ENCODE results near the gene NUMBL. TPM values are rescaled to one million over a fixed set of nuclear protein-coding genes. Genes with fewer than 3 reads are reported as not detected.

NUMBL gene
- total RNA-seq, 1 experiment from 2014 or later, result 14.5 TPM

DNA sequence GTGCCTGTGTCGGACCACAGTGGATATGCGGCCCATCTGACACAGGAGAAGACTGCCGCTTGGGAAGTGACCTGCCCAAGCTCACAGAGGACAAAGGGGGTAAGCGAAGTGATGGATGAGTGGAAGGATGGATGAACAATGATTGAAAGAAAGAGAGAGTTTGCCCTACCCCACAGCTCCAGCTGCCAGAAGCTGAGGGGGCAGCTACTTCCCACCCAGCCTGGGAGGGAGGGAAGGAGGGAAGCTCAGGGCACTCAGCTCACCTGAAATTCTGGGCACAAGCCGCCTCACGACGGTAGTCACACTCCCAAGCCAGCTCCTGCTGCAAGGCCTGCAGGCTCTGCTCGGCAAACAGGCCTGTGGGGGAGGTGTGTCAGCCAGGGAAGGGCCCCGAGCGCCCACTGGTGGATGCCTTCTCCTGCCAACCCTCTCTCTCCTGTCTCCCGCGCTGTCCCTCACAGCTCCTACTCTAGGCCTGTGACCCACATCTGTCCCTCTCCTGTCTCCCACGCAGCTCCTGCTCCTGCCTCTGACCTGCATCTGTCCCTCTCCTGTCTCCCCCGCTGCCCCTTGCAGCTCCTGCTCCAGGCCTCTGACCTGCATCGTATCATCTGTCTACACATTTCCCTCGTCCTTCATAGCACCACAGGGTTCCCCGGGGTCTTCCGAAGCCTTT lies 12.0 kb upstream of the NUMBL start:
- intact Hi-C loops (cut with micrococcal nuclease), result no loop called here
- POLR2A ChIA-PET (ENCODE audit: unreplicated experiment), result no interaction called here
- Histone ChIP-seq H3K4me1 (ENCODE audit: insufficient read depth, low read length) (no peaks in the 10 kb centered on the region), H3K36me3 (ENCODE audit: low read depth, low read length) (no peaks in the 10 kb centered on the region), H3F3A (ENCODE audit: low read length, unreplicated experiment) (no peaks in the 10 kb centered on the region), H3K27me3 (ENCODE audit: low read length) (no peaks in the 10 kb centered on the region), H3K4me2 (ENCODE audit: low read length) (no peak overlapping the region), H3K9me3 (ENCODE audit: low read length) (no peaks in the 10 kb centered on the region), H3K4me3 (ENCODE audit: low read length) (no peak overlapping the region), H3K27ac (ENCODE audit: low read length) (no peak overlapping the region), H3K9me2 (replicated peaks; ENCODE audit: low read length) (no peaks in the 10 kb centered on the region), H3K9ac (ENCODE audit: low read length) (no peak overlapping the region), H2AFZ (ENCODE audit: low read length) (no peak overlapping the region), H3K79me2 (ENCODE audit: low read length) (no peaks in the 10 kb centered on the region), H4K20me1 (ENCODE audit: low read length) (no peaks in the 10 kb centered on the region)
- no peak; the same call in 1 of the 2 replicates for ATAC-seq
- BruUV-seq (replicated peaks), result no TSS peak
- TF ChIP-seq, protein P1, sequence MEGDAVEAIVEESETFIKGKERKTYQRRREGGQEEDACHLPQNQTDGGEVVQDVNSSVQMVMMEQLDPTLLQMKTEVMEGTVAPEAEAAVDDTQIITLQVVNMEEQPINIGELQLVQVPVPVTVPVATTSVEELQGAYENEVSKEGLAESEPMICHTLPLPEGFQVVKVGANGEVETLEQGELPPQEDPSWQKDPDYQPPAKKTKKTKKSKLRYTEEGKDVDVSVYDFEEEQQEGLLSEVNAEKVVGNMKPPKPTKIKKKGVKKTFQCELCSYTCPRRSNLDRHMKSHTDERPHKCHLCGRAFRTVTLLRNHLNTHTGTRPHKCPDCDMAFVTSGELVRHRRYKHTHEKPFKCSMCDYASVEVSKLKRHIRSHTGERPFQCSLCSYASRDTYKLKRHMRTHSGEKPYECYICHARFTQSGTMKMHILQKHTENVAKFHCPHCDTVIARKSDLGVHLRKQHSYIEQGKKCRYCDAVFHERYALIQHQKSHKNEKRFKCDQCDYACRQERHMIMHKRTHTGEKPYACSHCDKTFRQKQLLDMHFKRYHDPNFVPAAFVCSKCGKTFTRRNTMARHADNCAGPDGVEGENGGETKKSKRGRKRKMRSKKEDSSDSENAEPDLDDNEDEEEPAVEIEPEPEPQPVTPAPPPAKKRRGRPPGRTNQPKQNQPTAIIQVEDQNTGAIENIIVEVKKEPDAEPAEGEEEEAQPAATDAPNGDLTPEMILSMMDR (conservative IDR thresholded peaks at IDR 0.05; ENCODE audit: low read depth, low read length), result peak; percentile 30; the same call in 1 of the 2 replicates
- no peak for TF ChIP-seq EZH2phosphoT487 (IDR thresholded peaks at IDR 0.05; ENCODE audit: borderline replicate concordance, low read length)
- CTCF ChIA-PET, result interaction anchor here (0.5 kb wide), 1 partner anchor 39 kb away, joined by 3 read pairs; no protein-coding TSS in a partner anchor
- peak; percentile 29 for DNase-seq

DNA sequence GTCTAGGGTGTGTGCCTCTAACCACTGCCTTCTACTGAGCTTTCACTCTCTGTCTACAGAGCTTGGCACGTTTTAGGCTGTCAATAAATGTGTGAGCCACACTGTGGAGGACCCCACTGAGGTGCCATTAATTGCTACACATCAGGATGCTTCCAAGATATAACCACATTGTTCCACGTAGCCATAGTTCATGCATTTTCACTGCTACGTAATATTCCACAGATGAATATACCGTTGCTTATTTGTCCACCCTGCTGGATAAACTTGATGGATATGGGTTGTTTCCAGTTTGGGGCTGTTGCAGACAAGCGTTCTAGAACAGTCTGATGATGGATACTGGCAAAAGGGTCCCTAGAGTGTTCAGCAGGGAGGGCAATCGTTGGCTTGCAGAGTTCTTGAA lies 11.3 kb upstream of the NUMBL start:
- ATAC-seq (no peak), DNase-seq (no peak)
- intact Hi-C loops (cut with micrococcal nuclease), result no loop called here
- Histone ChIP-seq H3K36me3 (ENCODE audit: low read depth, low read length) (no peaks in the 10 kb centered on the region), H3K4me3 (ENCODE audit: low read length) (no peak overlapping the region), H3K27me3 (ENCODE audit: low read length) (no peaks in the 10 kb centered on the region), H3F3A (ENCODE audit: low read length, unreplicated experiment) (no peaks in the 10 kb centered on the region), H3K4me1 (ENCODE audit: insufficient read depth, low read length) (no peaks in the 10 kb centered on the region), H3K9me2 (replicated peaks; ENCODE audit: low read length) (no peaks in the 10 kb centered on the region), H3K79me2 (ENCODE audit: low read length) (no peaks in the 10 kb centered on the region), H3K9ac (ENCODE audit: low read length) (no peak overlapping the region), H3K27ac (ENCODE audit: low read length) (no peak overlapping the region), H2AFZ (ENCODE audit: low read length) (no peak overlapping the region), H3K9me3 (ENCODE audit: low read length) (no peaks in the 10 kb centered on the region), H4K20me1 (ENCODE audit: low read length) (no peaks in the 10 kb centered on the region), H3K4me2 (ENCODE audit: low read length) (no peak overlapping the region)
- no TSS peak for BruUV-seq (replicated peaks)
- ChIA-PET CTCF (interaction anchor here (0.5 kb wide), 1 partner anchor 39 kb away, joined by 3 read pairs; no protein-coding TSS in a partner anchor), POLR2A (ENCODE audit: unreplicated experiment) (no interaction called here)
- no peak for TF ChIP-seq EZH2phosphoT487 (IDR thresholded peaks at IDR 0.05; ENCODE audit: borderline replicate concordance, low read length)
- TF ChIP-seq EZH2 (IDR thresholded peaks at IDR 0.05; ENCODE audit: low read length, unreplicated experiment), result no peak
- TF ChIP-seq, protein P1 (conservative IDR thresholded peaks at IDR 0.05; ENCODE audit: low read depth, low read length), result no peak

DNA sequence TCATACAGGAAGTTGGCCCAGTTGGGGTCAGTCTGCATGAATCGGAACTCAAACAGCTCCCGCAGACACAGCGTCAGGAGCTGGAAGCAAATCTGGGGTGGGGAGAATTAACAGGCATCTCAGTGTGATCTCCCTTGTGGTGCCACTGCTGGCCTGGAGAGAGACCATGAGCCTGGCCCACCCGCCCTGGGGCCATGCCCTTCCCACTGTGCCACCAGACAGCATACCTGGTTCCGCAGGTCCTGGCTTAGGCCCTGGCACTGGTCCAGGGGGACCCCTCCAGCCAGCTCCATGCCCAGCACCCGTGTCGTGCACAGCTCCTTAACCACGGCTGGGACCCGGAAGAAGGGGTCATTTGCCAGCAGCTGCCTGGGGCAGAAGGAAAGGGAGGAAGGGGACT lies 9.6 kb upstream of the NUMBL start:
- Histone ChIP-seq H3K4me3 (ENCODE audit: low read length) (no peak overlapping the region), H3K79me2 (ENCODE audit: low read length) (no peaks in the 10 kb centered on the region), H3K36me3 (ENCODE audit: low read depth, low read length) (no peaks in the 10 kb centered on the region), H3K9me3 (ENCODE audit: low read length) (no peaks in the 10 kb centered on the region), H4K20me1 (ENCODE audit: low read length) (no peaks in the 10 kb centered on the region), H3K9ac (ENCODE audit: low read length) (no peak overlapping the region), H3K4me1 (ENCODE audit: insufficient read depth, low read length) (no peaks in the 10 kb centered on the region), H2AFZ (ENCODE audit: low read length) (no peak overlapping the region), H3K9me2 (replicated peaks; ENCODE audit: low read length) (no peaks in the 10 kb centered on the region), H3F3A (ENCODE audit: low read length, unreplicated experiment) (no peaks in the 10 kb centered on the region), H3K27me3 (ENCODE audit: low read length) (no peaks in the 10 kb centered on the region), H3K27ac (ENCODE audit: low read length) (no peak overlapping the region), H3K4me2 (ENCODE audit: low read length) (no peak overlapping the region)
- TF ChIP-seq EZH2phosphoT487 (IDR thresholded peaks at IDR 0.05; ENCODE audit: borderline replicate concordance, low read length) (no peak), EZH2 (IDR thresholded peaks at IDR 0.05; ENCODE audit: low read length, unreplicated experiment) (no peak)
- TF ChIP-seq, protein P1 (conservative IDR thresholded peaks at IDR 0.05; ENCODE audit: low read depth, low read length), result no peak
- intact Hi-C loops (cut with micrococcal nuclease), result no loop called here
- BruUV-seq (replicated peaks), result no TSS peak
- ATAC-seq (no peak), DNase-seq (no peak)
- POLR2A ChIA-PET (ENCODE audit: unreplicated experiment), result no interaction called here
- CTCF ChIA-PET, result no interaction called here

Data from PC-3 (cell line).